Breast epithelium (tissue), 4 donors: Measurements from ENCODE around the gene GOLT1A. TPM values are rescaled to one million over a fixed set of nuclear protein-coding genes. Genes with fewer than 3 reads are reported as not detected.

Experiments used
- DNase-seq, 2 donors: peaks; one replicate each; pipeline ENCODE4 v3.0.0-alpha.2; 2019; ENCODE audit warnings: low spot score in 2 of 2
- H3K27ac ChIP-seq, 2 donors: fragments of 200-600 bp; sonication (generic) in 1 of 2; one replicate each; pipeline ENCODE4 v1.5.1; 2016 to 2019; ENCODE audit warnings: mild to moderate bottlenecking in 1 of 2
- H3K27me3 ChIP-seq, 2 donors: fragments of 200-600 bp; sonication (generic) in 1 of 2; one replicate each; pipeline versions ENCODE4 v1.5.1 to v1.6.0; 2017 to 2019; ENCODE audit warnings: control low read depth in 1 of 2, mild to moderate bottlenecking in 1 of 2
- H3K36me3 ChIP-seq: fragments of 200-600 bp; one replicate; pipeline ENCODE4 v1.5.1; 2019
- H3K4me1 ChIP-seq, 2 donors: fragments of 200-600 bp; sonication (generic); one replicate each; pipeline ENCODE4 v1.5.1; 2016 to 2019; ENCODE audit warnings: control low read depth in 1 of 2
- H3K4me3 ChIP-seq, 3 donors: fragments of 200-600 bp; sonication (generic); 1 replicate in 2 of 3; 2 replicates in 1 of 3; pipeline ENCODE4 v1.5.1; 2016 to 2019; ENCODE audit warnings: mild to moderate bottlenecking in 3 of 3, moderate library complexity in 2 of 3
- H3K9me3 ChIP-seq, 2 donors: fragments of 200-600 bp; sonication (generic) in 1 of 2; one replicate each; pipeline ENCODE4 v1.5.1; 2016 to 2019; ENCODE audit warnings: control low read depth in 1 of 2
- CTCF ChIP-seq, 3 donors: fragments of 450-650 bp; IDR thresholded peaks; one replicate each; pipeline ENCODE4 v1.5.1; 2016 to 2017; ENCODE audit warnings: antibody characterized with exemption in 3 of 3, mild to moderate bottlenecking in 3 of 3, moderate library complexity in 3 of 3
- POLR2A ChIP-seq: fragments of 450-650 bp; IDR thresholded peaks from one replicate; pipeline ENCODE4 v1.6.1; 2016; ENCODE audit warnings: antibody characterized with exemption, mild to moderate bottlenecking, moderate library complexity
- POLR2AphosphoS5 ChIP-seq, 3 donors: sonication (generic); formaldehyde crosslinking; IDR thresholded peaks; one replicate each; pipeline ENCODE4 v1.6.1; 2017; ENCODE audit warnings: antibody characterized with exemption in 3 of 3
- intact Hi-C: fragments of 100-400 bp; cut with DNase I; formaldehyde crosslinking; loops from one replicate; pipeline ENCODE4 v1.15.1; 2023; ENCODE audit warnings: low total_unique reads
- total RNA-seq, 3 donors: library from RNA; depleted of rRNA; stranded (reverse); fragments of >200 nt; gene quantifications; one replicate each; pipeline ENCODE4 v1.1.0, GENCODE V29; 2016

Gene GOLT1A
- total RNA-seq, 3 donors from 2014 or later = 3.4 to 4.6 TPM; not detected in 1

DNA sequence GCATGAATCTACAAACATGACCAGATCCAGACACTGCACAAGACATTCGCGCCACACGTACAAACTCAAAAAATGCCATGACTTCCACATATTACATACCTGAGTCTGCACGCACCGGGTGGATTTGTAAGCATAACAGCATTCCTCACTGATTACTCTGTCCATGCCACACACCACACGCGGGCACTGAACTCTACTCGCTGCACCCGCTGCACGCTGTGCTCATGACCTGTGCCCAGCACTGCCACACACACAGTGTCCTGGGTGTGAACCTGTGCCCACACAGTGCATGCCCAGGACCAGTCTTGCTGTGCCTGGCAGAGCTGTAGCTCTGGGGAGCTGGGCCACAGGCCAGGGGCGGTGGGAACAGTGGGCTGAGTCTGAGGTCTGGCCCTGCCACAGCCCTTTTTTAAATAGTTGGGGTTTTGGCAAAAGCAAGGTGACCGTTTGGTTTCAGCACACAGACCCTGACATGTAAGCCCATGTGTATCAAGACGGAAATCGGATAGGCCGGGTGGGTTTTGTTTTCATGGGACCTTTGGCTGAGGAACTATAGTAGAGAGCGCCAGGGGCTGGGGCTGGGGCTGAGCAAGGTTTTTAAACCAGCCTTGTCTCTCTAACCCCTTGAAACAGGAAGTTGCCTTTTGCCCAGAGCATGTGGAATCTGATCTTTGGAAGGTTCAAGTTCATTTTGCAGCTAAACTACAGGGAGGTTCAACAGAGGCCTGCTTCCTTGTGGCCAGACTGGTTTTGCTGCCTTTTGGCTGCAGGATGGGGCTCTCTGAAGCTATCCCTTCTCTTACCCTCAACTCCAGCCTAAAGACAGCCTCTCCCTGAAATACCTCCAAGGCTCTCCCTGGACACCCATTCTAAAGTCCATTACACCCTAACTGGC is 12.3 kb upstream of the GOLT1A start:
- TF ChIP-seq POLR2AphosphoS5 (IDR thresholded peaks at IDR 0.05) = no peak
- TF ChIP-seq POLR2A = no peak
- TF ChIP-seq CTCF (IDR thresholded peaks at IDR 0.05) = no peak
- H3K27me3 ChIP-seq = no peaks in the 10 kb centered on the region
- no peaks in the 10 kb centered on the region for H3K9me3 ChIP-seq
- intact Hi-C loops = no loop called here
- peak in 1 of 2 donors; percentile 38 for DNase-seq
- H3K4me3 ChIP-seq = no peak overlapping the region
- peaks cover 8% of the 10 kb centered on the region for H3K36me3 ChIP-seq
- H3K4me1 ChIP-seq = peaks cover 0 to 4% of the 10 kb centered on the region in 2 donors
- peak overlapping the region; percentile 56 to 81 for H3K27ac ChIP-seq

DNA sequence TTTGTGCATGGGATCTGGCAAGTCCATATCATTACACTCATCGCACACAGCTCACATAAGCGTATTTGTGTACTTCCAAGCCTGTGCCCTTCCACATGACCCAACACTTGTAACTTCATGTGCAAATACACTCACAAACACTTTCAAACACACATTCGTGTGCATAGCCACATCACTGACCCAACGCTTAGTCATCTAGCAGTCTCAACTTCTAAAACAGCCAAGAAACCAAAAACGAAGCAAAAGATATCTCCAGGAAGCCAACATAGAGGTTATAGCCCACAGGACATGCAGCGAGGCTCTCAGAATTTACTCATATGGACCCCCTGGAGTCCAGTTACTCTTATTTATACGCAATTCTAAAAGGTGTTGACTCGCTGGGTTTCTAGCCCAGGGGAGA is 10.9 kb upstream of the GOLT1A start:
- H3K27ac ChIP-seq = no peak overlapping the region
- H3K9me3 ChIP-seq = no peaks in the 10 kb centered on the region
- no peaks in the 10 kb centered on the region for H3K27me3 ChIP-seq
- no peak for TF ChIP-seq POLR2AphosphoS5 (IDR thresholded peaks at IDR 0.05)
- no peak overlapping the region for H3K4me3 ChIP-seq
- peaks cover 8% of the 10 kb centered on the region for H3K36me3 ChIP-seq
- peaks cover 0 to 4% of the 10 kb centered on the region in 2 donors for H3K4me1 ChIP-seq
- intact Hi-C loops = no loop called here
- DNase-seq = no peak

GRCh38 chr1:204223129-204223860 is 9.5 kb upstream of the GOLT1A start:
- TF ChIP-seq POLR2A (no peak), CTCF (IDR thresholded peaks at IDR 0.05) (no peak), POLR2AphosphoS5 (IDR thresholded peaks at IDR 0.05) (no peak)
- Histone ChIP-seq H3K27ac (no peak overlapping the region), H3K4me3 (no peak overlapping the region), H3K36me3 (peaks cover 4% of the 10 kb centered on the region), H3K27me3 (no peaks in the 10 kb centered on the region), H3K9me3 (no peaks in the 10 kb centered on the region), H3K4me1 (peaks cover 0 to 4% of the 10 kb centered on the region in 2 donors)
- no peak for DNase-seq
- intact Hi-C loops = no loop called here

DNA sequence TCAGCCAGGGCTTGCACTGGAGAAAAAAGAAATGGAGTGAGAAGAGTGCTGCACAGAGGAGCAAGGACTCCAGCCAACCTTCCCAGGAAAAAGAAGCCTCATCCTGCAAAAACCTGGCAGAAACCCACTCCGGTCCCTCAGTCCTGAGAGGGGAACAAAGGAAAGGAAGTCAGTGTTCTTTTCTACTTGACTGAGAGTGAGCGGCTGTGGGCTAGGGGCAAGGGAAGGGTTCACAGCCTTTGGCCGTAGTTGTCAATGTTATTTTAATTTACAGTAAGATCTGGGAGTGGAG is 8.9 kb upstream of the GOLT1A start:
- H3K36me3 ChIP-seq = no peaks in the 10 kb centered on the region
- intact Hi-C loops = no loop called here
- TF ChIP-seq POLR2A = no peak
- no peak for TF ChIP-seq POLR2AphosphoS5 (IDR thresholded peaks at IDR 0.05)
- TF ChIP-seq CTCF (IDR thresholded peaks at IDR 0.05) = no peak

GRCh38 chr1:204222006-204222763 is 8.4 kb upstream of the GOLT1A start:
- intact Hi-C loops = no loop called here
- Histone ChIP-seq H3K27me3 (no peaks in the 10 kb centered on the region), H3K9me3 (no peaks in the 10 kb centered on the region), H3K27ac (no peak overlapping the region), H3K4me3 (no peak overlapping the region), H3K36me3 (no peaks in the 10 kb centered on the region), H3K4me1 (peaks cover 0 to 4% of the 10 kb centered on the region in 2 donors)
- TF ChIP-seq POLR2AphosphoS5 (IDR thresholded peaks at IDR 0.05) = no peak
- no peak for TF ChIP-seq POLR2A
- no peak for TF ChIP-seq CTCF (IDR thresholded peaks at IDR 0.05)
- no peak for DNase-seq

More for the DNA sequence above, 8.9 kb upstream of the GOLT1A start:
- no peaks in the 10 kb centered on the region for H3K27me3 ChIP-seq
- no peak for DNase-seq
- H3K4me3 ChIP-seq = no peak overlapping the region
- H3K4me1 ChIP-seq = peaks cover 0 to 4% of the 10 kb centered on the region in 2 donors
- no peak overlapping the region for H3K27ac ChIP-seq
- H3K9me3 ChIP-seq = no peaks in the 10 kb centered on the region
